OCI-M2 (cell line): ENCODE results near the gene CACNA1A.

Experiments used
- DNase-seq: peaks from one replicate; lab custom pipeline; 2025; ENCODE audit not compliant: unreplicated experiment; lab: John Stamatoyannopoulos, UW

The CACNA1A gene

GRCh38 chr19:13238891-13239534 is 267.3 kb downstream of the CACNA1A start:
- DNase-seq = no peak

GRCh38 chr19:13234518-13234917 is 271.8 kb downstream of the CACNA1A start:
- DNase-seq = no peak

- no peak for DNase-seq
These were observed 274.6 kb downstream of the CACNA1A start for GRCh38 chr19:13231663-13232062.

GRCh38 chr19:13229246-13229645 is 277.0 kb downstream of the CACNA1A start:
- no peak for DNase-seq

GRCh38 chr19:13228561-13228960 is 277.7 kb downstream of the CACNA1A start:
- no peak for DNase-seq

- no peak for DNase-seq
These were observed 279.3 kb downstream of the CACNA1A start for GRCh38 chr19:13226983-13227382.

- no peak for DNase-seq
These were observed 280.1 kb downstream of the CACNA1A start for GRCh38 chr19:13225973-13226865.

GRCh38 chr19:13225085-13225484 is 281.2 kb downstream of the CACNA1A start:
- no peak for DNase-seq

- DNase-seq = no peak
These were observed 285.4 kb downstream of the CACNA1A start for GRCh38 chr19:13220847-13221246.

- DNase-seq = no peak
These were observed 290.5 kb downstream of the CACNA1A start for GRCh38 chr19:13215572-13216380.

- no peak for DNase-seq
These were observed 292.1 kb downstream of the CACNA1A start for GRCh38 chr19:13214036-13214730.

- DNase-seq = no peak
These were observed 293.4 kb downstream of the CACNA1A start for GRCh38 chr19:13212759-13213330.

GRCh38 chr19:13211426-13212308 is 294.6 kb downstream of the CACNA1A start:
- no peak for DNase-seq

GRCh38 chr19:13210941-13211340 is 295.3 kb downstream of the CACNA1A start:
- DNase-seq = no peak

GRCh38 chr19:13210339-13210775 is 295.9 kb downstream of the CACNA1A start:
- DNase-seq = no peak

- DNase-seq = no peak
These were observed 296.6 kb downstream of the CACNA1A start for GRCh38 chr19:13209484-13210338.

- no peak for DNase-seq
These were observed 297.4 kb downstream of the CACNA1A start for GRCh38 chr19:13208672-13209483.
